ENCODE results near the gene PRRC2B. TPM values are rescaled to one million over a fixed set of nuclear protein-coding genes. Genes with fewer than 3 reads are reported as not detected.

PRRC2B gene
- polyA plus RNA-seq, 5 donors = 137 to 191 (median 164) TPM

DNA sequence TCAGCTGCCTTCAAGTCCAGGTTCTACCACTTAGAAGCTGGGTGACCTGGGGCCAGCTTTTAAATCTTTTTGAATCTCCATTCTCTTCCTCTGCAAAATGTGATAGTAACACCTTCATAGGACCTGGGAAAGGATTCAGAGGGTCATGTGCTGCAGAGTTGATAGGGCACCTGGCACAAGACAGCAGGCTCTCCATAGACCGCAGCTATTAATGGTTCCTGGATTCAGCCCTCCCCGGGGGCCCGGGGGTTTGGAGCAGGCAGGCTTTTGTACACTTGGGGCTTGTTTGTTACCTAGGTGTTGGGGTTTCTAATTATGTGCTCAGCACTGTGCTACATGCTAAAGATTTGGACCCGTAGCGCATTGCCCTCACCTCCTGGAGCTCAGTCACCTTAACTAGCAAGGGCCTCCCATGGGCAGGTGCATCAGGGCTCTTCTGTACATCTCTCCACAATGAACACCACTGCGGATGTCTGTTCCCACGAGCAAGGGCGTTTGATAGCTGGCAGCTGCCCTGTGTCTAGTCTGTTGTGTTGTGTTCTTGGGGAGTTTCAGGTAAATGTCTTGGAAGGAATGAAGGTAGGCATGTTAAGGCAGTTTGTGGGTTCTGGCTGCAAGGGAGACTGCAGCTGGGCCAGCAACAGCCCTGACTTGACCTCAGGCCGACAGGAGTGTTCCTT lies 12.1 kb downstream of the PRRC2B start:
- no peak for DNase-seq

DNA sequence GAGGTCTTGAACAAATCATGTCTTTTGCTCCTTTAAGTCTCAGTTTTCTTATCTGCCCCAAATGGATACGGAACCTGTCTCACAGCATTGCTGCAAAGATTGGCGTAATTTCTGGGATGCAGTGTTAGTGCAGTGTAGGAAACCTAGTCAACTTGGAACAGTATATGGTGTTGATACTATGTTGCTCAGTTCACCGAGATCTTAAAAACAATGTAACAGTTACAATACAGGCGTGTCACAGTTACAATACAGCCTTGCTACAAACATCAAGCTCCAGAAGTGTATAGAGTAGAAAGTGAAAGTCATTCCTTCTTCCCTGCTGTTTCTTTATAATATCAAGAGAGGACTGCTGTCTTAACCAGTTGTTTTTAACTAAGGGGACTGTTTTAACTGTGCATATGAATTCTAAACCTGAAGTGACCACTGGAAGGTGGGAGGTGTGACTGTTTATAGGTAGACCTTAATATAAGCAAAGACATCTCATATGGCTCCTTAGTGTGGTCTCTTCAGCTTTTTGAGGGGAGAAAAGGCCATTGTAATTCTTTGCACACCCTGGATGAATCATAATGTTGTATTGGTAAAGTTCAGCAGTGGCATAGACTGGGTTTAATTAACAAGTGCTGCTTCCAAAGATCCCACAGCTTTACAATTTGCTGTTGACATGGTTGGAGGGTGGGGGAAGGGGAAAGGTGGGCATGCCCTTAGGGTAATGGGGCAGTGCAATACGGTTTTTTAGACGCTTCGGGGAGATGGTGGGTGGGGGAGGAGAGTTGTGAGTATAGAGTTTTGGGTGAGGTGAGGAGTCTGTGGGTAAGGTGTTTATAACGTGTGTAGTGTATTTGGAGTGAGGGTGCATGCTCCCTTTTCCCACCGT lies 12.9 kb downstream of the PRRC2B start:
- no peak for DNase-seq

DNA sequence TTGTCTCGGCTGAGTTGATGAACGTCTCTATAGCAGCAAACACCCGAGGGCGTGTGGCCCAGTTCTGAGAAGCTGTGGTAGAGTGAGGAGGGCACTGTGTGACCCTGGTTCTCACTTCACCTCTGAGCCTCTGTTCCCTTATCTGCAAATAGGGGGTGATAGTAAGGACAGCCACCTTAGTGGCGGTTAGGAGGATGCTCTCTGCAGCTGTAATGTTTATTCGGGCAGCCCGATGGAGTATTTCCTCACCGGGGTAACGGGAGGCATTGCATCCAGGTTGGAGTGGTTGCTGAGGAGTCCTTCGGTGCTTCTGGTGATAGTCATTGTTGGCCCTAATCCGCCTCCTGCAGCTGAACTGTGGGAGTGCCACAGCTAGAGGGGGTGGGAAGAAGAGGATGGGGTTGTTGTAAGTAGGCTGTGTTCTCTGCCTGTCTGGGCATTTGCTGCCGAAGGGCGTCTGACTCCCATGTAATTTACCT lies 13.9 kb downstream of the PRRC2B start:
- no peak for DNase-seq

DNA sequence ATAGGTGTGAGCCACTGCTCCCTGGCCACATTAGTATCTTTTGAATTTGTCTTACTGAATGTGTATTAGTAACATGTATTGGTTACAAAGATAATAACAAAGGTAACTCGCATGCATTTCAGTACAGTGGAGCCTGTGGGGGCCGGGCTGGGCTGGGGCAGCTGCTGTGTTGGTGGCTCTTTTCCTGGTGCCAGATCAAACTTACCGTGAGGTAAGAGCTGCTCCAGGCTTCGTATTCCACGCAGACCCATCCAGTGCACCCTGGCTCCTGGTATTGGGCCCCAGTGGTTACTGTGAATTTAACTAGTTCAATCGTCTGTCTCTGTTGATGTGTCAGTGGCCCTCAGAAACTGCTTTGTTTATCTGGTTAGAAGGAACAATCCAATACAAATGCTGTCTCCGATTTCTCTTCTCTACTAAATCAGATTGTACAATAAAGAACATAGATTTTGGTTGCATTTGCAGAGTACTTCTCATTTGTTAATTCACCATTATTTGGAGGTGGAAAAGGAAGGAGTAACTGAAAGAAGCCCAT lies 15.6 kb downstream of the PRRC2B start:
- no peak for DNase-seq

DNA sequence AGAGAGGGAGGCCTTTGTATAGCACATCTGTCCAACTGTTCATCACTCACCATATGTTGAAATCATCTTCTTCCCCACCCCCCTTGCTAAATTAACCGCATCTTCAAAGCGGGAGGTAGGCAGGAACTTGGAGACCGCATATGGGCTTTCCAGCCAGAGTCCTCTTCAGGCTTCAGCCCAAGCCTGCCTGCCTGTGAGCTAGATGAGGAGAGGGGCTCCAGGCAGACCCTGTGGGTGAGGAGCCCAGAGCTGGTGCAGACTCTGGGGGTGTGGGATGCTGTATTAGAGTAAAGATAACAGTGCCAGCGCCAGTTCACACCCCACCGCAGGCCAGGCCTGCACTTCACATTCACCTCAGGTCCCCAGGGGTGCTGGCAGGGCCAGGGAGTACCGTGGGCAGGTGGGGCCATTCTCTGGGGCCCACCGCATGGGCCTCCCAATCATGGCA lies 16.2 kb downstream of the PRRC2B start:
- DNase-seq = no peak

DNA sequence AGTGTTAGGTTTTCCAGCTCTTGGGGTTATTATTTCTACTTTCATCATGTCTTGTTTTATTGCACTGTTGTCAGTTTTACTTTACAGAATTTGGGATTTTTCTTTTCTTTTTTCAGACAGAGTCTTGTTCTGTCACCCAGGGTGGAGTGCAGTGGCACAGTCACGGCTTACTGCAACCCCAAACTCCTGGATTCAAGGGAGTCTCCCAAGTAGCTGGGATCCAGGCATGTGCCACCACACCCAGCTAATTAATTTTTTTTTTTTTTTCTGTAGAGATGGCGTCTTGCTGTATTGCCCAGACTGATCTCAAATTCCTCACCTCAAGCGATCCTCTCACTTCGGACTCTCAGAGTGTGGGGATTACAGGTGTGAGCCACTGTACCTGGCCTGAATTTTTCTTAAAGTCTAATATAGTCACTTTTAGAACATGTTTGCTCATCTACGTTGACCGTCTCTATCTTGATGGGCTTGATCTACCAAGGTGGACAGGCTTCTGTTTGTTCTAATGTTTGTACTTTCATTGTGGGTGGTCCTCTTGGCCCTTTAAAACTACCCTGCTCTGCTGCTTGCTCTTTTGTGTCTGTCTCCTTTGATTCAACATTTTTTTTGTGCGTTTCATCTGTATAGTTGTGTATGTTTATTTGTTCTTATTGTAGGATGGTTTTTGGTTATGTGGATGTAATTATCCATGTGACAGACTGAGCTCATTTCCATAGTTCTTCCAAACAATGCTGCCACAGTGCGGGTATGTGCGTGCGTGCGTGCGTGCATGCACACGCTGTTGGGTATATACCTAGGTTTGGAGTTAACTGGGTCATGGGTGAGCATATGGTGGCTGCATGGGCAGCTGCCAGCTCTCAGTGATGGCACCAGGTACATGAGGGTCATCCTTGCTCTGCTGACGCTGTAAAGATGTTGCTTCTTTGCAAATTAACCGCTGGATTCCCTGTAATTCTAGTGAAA lies 18.1 kb downstream of the PRRC2B start:
- DNase-seq = no peak

DNA sequence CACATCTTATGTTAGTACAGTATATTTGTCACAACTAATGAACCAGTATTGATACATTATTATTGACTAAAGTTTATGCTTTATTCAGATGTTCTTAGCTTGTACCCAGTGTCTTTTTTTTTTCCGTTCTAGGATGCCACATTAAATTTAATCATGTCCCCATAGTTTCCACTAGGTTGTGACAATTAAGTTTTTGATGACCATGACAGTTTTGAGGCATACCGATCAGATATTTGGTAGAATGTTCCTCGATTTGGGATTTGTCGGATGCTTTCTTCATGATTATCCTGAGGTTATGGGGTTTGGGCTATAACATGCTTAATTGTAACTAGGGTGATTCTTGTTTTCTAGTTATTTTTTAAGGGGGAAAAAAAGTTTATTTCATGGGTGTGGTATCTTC lies 22.6 kb downstream of the PRRC2B start:
- no peak for DNase-seq

DNA sequence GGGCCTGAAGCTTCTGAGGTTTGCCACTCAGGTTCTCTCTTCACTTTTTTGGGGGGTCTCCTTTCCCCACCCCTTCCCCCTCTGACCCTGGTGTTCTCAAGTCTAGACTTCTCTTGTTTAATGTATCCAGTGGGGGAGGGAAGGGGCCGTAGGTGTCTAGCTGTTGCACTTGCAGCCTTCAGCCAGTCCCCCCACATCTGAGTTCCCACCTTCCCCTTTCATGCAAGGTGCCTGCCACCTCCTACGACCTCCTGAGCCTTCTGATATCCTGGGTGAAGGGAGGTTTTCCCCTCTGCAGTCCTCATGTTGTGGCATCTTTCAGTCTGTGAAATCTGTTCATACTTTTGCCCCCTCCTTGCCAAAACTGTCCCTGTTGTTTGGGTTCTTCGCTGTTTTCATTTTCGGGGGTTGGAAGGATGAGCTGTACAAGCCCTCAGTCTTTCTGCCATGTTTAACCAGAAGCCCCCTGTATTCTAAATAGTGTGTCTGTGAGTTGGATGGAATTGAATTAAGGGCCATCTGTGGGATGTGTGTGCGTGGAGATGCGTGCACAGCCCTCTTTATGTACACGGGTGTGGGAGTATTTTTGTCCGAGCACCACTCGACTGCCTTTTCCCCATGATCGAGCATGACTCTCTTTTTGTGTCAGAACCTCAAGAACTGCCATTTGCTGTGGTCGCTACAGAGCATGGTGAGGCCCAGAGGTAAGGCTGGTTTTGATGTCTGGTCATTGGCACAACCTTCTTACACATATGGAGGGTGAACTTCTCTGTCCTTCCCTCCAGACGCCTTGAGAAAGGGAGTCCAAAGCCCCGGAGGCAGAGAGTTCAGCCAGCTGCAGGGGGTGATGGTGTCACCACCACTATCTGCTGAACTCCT lies 23.6 kb downstream of the PRRC2B start:
- DNase-seq = no peak

DNA sequence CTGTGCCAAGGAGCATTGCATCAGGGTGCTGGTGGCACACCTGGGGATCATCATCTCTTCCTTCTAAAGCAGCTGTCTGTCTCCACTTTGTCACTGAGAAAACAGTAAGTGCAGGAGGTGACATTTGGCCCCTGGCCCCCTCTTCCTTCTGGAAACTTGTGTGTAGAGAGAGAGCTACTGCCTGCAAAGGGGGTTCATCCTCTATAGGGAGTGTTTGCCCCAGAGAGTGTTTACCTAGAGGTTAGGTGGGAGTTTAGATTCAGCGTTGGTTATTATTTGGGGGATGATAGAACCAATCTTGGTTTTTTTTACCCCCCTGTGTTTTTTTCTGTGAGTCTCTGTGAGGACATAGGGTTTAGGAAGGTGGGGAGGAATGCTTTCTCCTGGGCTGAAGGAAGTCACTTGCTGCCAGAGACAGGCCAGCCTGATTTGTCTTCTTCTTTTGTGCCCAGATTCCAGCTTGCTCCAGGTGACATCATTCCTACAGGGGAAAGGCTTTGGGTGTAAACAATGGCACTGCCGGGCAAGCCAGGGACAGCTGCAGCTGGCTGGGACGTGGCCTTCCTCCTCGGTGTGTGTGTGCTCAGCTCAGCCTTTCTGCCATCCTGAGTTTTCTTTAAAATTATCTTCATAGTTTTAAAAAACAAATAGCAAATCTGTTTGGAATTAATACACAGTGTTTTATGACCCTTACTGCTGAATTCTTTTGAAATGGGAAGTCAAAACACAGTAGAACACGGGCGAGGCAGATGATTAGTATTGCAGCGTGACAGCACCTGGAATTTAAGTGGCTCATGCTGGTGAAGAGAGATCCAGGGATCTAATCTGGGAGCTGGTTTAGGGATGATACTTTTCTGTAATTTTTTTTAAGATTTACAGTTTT lies 24.5 kb downstream of the PRRC2B start:
- no peak for DNase-seq

DNA sequence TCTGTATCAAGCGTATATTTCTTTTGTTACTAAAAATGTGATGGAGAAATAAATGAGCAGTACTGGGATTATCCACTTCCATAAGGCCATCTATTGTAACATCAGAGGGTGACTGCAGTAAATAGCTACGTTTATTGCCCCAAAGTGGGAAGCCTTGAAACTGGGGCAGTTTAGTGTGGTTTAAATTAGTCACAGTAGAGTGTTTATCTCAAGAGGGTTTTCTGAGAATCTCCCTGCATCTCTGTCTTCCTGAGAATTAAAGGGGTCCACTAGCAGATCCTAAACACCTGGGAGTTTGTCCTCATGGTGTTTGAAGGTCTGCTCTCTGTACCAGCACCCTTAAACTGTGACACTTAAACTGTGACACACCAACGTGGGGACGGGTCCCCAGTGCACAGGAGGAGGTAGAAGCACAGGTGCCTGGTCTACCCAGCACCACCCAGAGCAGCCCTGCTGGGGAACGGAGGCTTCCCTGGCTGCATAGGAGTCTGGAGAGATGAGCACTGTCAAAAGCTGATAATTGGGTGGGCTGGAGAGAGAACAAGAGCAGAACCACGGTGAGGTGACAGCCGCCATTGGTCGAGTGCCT lies 25.2 kb downstream of the PRRC2B start:
- no peak for DNase-seq

DNA sequence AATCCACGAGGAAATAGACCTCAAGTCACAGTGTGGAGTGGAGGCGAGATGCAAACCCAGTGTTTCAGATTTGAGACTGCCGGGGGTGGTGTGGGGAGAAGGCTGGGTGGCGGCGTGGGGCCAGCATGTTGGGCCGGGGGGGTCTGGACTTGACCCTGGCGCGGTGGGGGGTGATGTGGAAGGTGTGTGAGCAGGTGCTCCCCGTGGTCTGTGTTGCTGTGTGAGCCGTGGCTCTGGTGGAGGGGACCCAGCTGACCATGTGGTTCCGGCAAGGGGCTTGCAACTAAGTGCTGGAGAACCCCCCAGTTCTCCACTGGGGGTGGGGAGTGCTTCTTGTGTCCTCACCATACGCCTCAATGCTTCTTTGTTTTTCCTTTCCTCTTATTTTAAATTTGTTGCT lies 25.8 kb downstream of the PRRC2B start:
- DNase-seq = no peak

DNA sequence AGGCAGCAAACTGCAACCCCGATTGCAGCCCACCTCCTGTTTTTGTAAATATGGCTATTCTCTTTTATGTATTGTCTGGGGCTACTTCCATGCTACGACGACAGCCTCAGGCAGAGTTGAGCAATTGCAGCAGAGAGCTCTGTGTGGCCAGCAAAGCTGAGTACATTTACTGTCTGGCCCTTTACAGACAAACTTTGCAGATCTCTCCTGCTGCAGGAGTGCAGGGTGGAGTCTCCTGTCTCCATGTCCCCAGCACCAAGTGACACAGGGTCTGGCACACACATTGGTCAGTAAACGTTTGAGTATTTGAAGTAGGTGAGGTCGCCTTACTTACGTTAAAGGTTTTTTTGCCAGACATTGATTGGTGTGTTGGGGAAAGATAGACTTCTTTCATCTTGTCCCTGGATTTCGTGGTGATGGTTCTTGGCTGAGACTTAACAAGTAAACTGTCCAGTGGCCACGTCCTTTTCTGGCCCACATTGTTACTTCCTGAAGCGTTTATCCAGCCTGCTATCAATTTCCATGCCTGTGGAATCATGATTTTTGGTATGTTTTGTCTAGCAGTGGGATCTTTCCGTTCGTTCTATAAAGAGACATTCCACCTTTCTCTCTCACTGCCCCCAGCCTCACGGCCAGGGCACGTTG lies 27.2 kb downstream of the PRRC2B start:
- no peak for DNase-seq

DNA sequence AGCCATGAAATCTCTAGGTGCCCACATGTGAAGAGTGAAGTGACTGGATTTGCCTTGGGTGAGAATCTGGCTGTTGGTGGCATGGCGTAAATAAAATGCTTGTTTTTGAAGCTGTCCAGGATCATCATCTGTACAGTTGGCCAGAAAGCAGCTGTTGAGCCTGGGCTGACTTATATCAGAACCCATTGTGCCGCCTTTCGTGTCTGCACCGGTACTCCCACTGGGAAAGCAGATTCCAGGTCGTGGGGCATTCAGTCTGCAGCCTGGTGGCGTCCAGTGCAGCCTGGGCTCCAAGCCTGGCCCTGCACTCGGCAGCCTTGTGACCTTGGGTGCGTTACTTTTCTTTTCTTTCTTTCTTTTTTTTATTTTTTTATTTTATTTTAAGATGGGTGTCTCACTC lies 27.8 kb downstream of the PRRC2B start:
- DNase-seq = no peak

DNA sequence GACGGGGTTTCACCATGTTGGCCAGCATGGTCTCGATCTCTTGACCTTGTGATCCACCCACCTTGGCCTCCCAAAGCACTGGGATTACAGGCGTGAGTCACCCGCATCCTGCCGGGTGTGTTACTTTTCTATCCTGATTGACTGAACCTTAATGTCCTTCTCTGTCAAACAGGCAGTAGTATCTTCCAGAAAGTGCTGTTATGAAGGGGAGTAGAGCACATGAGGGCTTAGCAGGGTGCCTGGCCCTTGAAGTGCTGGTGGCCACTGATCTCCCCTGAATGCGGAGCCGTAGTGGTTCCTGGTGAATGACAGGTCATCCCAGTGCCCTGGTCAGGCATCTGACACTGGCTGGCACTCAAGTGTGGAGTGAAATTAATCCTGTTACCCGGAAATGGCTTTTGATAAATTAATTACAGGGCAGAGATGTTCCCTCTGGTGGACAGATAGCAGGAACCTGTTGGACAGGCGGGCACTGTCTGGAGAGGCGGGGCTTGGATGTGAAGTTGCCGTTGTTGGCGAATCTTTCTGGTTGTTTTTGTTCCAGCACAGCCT lies 28.4 kb downstream of the PRRC2B start:
- DNase-seq = no peak

DNA sequence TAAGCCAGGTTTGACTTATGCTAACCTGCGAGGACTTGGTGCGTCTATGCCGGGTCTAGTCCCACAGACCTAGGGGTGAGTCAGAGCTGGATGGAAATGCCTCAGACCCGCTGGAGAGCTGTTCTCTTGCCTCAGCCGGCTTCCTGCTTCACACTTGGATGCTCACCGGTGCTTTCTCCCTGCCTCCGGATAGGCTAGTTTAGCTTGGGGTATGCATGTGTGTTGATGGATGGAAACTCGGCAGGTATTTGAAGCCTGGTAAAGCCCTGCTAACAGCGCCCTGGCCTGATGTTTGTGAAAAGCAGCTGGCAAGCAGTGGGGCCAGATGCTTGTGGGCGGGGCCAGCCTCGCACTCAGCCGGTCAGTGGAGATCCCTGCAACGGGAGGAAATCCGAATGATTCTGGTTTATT lies 29.3 kb downstream of the PRRC2B start:
- peak in 1 of 2 donors; percentile 39 for DNase-seq

DNA sequence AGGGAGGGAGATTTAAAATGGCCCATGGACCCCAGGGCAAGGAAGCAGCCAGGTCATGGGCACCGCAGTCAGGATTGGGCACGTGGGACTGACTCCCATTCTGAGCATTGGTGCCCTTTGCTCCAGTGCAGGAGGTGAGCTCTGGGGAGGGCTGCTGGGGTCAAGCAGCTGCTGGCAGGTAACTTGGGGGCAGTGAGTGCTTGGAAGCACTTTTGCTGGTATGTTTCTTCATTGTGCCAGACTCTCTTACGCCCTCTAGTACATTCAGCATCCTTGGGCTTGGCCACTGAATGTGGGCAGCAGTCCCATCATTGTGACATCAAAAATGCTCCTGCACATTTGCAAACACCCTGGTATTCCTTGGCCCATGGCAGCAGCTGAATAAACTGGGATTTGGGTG lies 32.7 kb downstream of the PRRC2B start:
- DNase-seq = no peak

DNA sequence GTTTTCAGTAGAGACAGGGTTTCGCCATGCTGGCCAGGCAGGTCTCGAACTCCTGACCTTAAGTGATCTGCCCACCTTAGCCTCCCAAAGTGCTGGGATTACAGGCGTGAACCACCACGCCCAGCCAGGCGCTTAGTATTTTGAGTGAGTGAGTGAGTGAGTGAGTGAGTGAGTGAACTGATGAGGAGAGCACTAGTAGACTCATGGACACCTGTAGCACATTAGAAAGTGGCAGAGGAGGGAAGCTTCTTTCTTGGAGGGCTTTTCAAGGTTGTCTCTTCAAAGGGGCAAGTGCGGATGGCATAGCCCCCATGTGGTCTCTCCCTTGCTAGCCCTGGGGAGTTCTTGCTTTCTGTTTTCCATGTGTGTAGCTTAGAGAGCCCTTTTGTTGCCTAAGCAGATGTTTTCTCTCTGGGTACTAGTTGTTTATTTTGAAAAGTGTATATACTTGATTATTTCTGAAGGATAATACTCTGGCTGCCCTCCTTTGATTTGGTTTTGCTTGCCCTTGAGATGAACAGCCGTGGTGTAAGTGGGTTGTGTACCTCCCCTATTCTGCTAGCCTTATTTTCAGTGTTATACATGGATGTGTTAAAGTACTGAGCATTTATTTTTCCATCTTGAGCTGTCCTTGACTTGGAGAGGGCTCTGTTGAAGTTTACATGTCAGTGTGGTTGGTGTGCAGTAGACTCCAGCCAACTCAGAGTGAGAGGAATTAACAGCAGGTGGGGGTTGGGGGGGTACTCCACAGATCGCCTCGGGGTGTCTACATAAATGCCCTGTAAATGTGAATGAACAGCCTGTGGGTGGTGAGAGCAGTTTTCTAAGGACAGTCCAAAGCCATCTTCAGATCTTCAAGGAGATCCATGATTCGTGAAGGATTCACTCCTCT lies 35.5 kb downstream of the PRRC2B start:
- no peak for DNase-seq

Data from right lung (tissue), 5 donors.